ENCODE results near the gene CBL.
"Not testable (repeated sequence)": the region's sequence is repeated elsewhere in the genome, so short reads cannot be mapped to it uniquely, and the experiment has no call there.

Gene CBL

DNA sequence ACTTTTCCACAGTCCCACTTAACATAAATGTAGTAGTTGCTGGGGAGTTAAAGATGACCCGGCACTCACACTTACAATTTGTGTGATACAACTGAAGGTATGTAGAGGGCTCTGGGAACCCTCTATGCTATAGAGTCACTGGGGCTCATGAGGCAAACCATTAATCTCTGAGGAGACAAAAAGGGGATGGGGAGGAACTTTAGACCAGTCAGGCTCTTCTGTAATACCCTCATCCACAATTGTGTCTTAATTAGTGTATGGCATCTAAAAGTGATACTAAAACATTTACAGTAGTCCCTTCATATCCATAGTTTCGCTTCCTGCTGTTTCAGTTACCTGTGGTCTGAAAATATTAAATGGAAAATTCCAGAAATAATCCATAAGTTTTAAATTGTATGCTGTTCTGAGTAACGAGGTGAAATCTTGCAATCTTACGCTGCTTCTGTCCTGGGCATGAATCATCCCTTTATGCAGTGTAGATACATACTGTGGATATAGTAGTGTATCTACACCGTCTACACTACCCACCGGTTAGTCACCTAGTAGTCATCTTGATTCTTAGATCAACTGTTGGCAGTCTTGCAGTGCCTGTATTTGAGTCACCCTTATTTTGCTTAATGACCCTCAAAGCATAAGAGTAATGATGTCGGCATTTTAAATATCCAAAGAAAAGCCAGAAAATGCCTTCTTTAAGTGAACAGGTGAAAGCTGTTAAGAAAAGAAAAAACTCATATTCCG, 12.2 kb downstream of the CBL start:
- no peak for DNase-seq (ENCODE audit: low read depth)

DNA sequence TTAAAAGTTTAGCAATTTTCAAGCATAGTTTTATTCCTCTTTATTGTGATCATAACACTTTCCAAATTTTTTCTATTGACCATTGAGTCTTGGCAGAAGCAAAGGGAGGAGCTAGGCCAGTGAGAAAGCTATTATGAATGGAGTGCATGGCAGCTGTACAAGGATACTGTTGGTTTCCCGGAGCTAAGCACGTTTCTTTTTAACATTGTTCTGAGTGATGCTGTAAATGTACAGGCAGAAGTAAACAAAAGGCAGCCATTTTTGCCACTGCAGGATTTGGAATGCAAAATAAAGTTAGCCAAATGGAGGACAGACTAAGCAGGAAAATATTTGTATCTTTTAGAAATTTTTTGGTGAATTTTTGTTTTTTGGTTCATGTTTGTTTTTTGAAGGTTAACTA, 16.2 kb downstream of the CBL start:
- DNase-seq (ENCODE audit: low read depth): no peak

DNA sequence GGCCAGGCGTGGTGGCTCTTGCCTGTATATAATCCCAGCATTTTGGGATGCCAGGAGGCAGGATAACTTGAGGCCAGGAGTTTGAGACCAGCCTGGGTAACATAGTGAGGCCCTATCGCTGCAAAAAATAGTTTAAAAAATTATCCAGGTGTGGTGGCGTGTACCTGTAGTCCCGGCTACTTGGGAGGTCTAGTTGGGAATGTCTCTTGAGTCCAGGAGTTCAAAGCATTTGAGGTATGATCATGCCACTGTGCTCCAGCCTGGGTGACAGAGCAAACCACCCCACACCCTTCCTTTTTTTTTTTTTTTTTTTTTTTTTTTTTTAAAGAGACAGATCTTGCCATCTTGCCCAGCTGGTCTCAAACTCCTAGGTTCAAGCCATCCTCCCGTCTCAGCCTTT, 16.8 kb downstream of the CBL start:
- DNase-seq (ENCODE audit: low read depth): no peak

DNA sequence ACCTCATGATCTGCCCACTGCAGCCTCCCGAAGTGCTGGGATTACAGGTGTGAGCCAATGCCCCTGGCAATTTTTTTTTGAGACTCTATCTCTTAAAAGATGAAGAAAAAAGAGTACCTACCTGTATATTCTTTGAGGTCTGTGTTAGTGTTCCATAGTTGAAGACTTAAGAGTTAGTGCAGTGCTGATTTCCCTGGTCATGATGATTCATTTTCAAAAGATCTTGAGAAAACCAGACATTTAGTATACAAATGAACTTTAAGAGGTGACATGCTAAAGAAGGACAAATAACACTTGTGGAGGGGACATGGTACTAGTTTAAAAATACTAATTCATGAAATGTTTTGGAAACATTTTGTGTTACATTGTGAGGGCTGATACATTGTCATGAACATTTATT, 17.7 kb downstream of the CBL start:
- DNase-seq (ENCODE audit: low read depth): no peak

DNA sequence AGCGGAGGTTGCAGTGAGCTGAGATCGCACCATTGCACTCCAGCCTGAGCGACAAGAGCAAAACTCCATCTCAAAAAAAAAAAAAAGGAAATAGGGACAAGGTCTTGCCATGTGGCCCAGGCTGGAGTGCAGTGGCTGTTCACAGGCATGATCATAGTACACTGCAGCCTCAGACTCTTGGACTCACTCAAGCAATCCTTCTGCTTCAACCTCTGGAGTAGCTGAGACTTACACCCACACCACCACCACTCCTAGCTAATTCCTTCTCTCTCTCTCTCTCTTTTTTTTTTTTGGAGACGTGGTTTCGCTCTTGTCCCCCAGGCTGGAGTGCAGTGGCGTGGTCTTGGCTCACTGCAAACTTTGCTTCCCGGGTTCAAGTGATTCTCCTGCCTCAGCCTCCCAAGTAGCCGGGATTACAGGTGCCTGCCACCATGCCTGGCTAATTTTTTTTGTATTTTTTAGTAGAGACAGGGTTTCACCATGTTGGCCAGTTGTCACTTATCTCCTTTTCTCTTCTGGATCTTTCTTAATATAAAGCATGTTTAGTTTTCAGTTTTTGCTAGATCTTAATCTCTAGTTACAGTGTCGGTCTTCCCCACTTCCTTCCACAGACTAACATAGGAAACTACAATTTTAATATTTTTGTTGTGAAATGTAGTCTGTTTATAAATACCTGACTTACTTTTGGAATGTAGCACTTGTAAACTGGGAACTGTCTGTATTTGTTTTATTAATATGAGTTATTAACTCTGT, 22.6 kb downstream of the CBL start:
- not testable (repeated sequence) for DNase-seq (ENCODE audit: low read depth)

DNA sequence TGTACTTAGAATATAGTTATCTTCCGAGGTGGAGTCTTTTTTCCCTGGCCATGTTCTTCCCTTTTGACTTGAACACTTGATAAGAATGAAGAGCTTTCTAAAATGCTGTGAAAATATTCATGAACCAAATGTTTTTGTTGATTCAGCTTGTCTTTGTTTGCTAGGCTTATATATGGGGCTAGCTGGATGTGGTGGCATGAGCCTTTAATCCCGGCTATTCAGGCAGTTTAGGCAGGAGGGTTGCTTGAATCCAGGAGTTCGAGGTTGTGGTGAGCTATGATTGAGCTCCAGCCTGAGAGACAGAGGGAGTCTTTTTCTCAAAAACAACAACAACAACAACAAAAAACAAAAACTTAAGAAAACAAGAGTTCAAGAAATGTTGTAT, 23.1 kb downstream of the CBL start:
- no peak for DNase-seq (ENCODE audit: low read depth)

DNA sequence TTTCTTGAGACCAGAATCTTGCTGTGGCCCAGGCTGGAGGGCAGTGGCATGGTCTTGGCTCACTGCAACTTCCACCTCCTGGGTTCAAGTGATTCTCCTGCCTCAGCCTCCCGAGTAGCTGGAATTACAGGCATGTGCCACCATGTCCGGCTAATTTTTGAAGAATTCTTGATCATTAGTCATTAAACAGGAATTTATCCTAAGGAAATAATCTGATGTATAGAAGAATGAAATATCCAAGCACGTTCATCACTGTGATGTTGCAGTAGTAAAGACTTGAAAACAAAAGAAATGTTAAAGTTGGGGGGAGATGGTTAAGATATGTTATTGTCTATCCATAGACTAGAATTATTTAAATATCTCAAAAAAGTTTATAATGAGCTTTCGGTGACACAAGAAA, 23.6 kb downstream of the CBL start:
- no peak for DNase-seq (ENCODE audit: low read depth)

DNA sequence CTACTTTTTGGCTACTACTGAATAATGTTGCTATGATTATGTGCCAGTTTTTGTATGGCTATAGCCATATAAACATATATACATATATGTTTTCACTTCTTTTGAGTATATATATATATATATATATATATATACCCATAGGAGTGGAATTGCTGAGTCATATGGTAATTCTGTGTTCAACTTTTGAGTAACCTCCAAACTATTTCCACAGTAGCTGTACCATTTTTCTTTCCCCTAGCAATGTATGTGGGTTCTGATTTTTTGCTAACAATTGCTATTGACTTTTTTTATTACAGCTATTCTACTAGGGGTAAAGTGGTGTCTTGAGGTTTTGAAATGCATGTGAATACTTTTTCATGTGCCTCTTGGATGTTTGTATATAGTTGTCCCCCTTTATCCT, 30.4 kb downstream of the CBL start:
- DNase-seq (ENCODE audit: low read depth): no peak

DNA sequence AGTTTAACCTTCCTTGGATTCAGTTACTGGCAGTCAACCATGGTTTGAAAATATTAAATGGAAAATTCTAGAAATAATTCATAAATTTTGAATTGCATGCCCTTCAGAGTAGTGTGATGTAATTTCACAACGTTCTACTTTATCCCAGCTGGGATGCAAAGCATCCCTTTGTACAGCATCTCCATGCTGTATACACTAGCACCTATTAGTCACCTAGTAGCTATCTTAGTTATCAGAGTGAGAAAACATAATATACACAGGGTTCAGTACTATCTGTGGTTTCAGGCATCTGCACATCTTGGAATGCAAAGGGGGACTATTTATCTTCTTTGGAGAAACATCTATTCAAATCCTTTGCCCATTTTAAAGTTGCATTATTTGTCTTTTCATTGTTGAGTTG, 30.8 kb downstream of the CBL start:
- DNase-seq (ENCODE audit: low read depth): no peak

DNA sequence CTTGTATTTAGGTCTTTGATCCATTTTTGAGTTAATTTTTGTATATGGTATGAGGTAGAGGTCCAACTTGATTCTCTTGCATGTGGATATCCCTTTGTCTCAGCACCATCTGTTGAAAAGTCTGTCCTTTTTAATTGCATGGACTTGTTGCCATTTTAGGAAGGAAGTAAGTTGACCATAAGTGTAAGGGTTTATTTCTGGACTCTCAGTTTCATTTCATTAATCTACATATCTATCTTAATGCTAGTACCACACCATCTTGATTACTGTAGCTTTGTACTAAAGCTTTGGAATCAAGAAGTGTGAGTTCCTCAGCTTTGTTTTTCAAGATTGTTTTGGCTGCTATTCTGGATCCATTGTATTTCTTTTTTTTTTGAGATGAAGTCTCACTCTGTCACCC, 31.4 kb downstream of the CBL start:
- DNase-seq (ENCODE audit: low read depth): no peak

DNA sequence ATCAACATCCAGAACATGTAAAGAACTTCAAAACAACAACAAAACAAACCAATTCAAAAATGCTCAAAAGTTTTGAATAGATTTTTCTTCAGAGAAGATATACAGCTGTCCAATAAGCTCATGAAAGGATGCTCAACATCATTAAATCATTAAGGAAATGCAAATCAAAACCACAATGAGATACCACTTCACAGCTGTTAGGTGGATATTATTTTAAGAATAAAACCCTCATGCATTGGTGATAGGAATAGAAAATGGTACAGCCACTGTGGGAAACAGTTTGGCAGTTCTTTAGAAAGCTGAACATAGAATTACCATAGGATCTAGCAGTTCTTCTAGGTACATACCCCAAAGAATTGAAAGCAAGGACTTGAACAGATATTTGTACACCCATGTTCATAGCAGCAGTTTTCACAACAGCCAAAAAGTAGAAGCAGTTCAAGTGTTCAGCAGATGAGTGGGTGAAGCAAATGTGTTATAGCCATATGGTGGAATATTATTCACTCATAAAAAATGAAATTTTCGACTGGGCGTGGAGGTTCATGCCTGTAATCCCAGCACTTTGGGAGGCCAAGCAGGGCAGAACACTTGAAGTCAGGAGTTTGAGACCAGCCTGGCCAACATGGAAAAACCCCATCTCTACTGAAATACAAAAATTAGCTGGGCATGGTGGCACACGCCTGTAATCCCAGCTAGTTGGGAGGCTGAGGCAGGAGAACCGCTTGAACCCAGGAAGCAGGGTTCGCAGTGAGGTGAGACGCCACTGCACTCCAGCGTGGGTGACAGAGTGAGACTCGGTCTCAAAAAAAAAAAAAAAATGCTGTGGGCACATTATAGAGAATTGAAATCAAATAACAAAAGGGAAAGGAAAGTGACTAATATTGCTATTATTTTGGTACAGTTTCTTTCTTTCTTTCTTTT, 42.9 kb downstream of the CBL start:
- no peak for DNase-seq (ENCODE audit: low read depth)

DNA sequence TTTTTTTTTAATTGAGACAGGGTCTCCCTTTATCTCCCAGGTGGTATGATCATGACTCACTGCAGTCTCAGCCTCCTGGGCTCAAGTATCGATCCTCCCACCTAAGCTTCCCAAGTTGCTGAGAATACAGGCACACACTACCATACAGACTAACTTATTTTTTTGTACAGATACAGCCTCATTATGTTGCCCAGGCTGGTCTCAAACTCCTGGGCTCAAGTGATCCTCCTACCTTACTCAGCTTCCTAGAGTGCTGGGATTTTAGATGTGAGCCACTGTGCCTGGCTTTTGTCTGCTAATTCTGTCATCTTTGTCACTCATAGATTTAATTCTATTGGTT, 43.5 kb downstream of the CBL start:
- no peak for DNase-seq (ENCODE audit: low read depth)

DNA sequence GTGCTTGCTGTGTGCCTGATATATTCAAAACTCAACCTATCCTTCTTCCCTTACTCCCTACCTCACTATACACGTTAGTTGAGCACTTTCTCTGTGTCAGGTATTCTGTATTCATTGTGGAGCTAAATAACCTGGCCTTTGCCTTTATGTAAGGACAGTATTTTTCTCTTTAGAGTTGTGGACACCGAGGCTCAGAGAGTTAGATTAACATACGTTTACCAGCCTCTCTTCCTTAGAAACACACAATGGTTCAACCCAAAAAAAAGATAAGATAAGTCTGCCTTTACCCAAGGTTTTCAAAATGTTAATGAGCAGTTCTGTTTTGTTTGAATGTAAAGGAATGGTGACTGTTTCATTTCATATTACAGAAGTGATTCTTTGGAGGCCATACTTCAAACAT, 45.0 kb downstream of the CBL start:
- no peak for DNase-seq (ENCODE audit: low read depth)

DNA sequence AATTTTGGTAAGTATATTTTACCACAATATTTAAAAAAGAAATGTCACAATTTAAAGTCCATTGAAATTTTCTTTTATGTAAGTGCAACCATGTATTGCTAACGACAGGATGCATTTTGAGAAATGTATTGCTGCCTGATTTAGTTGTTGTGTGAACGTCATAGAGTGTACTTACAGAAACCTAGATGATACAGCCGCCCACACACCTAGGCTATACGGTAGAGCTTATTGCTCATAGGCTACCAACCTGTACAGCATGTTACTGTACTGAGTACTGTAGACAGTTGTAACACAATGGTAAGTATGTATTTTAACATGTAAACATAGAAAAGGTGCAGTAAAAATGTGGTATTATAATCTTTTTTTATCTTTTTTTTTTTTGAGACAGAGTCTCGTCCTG, 48.1 kb downstream of the CBL start:
- no peak for DNase-seq (ENCODE audit: low read depth)

DNA sequence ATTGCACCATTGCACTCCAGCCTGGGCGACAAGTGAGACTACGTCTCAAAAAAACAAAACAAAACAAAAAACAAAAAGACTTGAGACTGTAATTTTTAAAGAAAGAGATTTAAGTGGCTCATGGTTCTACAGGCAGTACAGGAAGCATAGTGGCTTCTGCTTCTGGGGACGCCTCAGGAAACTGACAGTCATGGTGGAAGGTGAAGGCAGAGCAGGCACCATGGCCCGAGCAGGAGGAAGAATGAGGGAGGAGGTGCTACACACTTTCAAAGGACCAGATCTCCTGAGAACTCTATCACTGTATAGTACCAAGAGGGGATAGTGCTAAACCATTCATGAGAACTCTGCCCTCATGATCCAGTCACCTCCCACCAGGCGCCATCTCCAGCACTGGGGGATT, 52.0 kb downstream of the CBL start:
- DNase-seq (ENCODE audit: low read depth): peak; percentile 5

DNA sequence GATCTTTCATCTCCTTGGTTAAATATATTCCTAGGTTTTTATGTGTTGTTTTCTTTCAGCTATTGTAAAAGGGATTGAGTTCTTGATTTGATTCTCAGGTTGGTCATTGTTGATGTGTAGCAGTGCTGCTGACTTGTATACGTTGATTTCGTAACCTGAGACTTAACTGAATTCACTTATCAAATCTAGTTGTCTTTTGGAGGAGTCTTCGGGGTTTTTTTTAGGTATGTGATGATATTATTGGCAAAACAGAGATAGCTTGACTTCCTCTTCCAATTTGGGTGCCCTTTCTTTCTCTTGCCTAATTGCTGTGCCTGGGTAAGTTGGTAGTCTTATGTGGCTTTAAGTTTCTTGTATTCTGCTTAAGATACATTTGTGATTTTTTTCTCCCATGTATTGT, 52.8 kb downstream of the CBL start:
- no peak for DNase-seq (ENCODE audit: low read depth)

DNA sequence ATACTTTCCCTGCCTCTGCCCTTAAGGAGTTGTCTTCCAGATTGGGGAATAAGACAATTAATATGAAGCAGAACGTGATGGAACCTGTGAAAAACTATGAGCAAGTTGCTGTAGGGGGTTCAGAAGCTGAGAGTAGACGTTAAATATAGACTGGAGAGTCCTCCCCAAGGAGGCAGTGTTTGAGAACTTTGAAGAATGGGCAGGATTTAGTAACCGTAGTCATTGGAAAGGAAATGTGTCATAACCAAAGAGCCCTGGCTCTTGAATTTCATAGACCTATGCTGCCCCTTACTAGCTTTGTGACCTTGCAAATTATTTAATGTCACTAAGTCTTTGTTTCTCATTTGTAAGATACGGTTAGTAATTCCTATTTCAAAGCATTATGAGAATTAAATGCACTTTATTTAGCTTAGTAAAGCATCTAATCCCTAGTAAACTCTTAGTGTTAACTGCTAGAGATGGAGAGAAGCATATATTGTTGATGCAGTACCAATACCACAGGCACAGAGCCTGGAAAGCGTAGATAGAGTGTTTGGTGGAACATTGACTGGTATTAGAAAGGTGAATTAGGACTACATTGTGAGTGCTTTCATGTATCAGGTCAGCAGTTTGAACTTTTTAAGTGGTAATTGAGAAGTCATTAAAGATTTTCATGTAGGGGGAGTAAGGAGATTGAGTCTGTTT, 56.7 kb downstream of the CBL start:
- DNase-seq (ENCODE audit: low read depth): no peak

DNA sequence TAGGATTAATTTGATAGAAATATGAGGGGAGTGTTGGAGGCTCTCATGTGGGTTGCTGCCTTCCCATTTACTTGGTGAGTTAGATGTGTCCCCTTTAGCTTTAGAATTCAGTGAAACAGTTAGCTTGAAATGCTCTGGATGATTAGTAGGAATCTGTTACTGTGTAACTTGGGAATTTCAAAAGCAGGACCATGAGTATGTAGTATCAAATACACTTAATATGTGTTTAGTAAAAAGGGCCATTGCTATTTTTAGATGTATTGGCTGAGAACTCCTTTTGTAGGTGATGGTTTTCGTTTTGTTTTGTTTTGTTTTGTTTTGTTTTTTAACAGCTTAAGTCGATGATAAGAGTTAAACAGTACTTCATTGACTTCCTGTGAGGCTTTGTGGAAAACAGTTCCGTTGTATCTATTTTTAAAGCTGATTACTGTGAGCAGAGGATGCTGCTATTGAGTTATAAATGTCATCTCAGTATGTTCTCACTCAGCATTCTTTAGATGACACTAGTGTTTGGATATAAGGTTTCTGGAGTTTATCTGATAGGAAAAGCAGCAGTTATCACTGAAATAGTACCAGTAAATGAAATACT, 57.3 kb downstream of the CBL start:
- DNase-seq (ENCODE audit: low read depth): no peak

DNA sequence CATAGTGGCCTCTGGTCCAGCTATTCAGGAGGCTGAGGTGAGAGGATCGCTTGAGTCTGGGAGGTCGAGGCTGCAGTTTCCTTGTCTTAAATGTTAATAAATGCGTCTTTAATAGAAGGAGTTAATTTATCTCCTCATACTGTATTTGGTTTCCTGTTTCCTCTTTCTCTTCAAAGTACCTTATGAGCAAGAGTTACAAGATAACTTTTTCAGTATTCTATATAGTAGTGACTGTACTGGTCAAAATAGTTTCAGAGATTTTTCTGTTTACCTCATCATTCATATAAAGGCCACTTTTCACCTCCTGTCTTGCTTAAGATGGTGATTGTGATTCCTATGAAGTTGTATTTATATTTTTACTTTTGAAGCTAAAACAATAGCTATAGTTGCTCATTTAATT, 59.9 kb downstream of the CBL start:
- no peak for DNase-seq (ENCODE audit: low read depth)

DNA sequence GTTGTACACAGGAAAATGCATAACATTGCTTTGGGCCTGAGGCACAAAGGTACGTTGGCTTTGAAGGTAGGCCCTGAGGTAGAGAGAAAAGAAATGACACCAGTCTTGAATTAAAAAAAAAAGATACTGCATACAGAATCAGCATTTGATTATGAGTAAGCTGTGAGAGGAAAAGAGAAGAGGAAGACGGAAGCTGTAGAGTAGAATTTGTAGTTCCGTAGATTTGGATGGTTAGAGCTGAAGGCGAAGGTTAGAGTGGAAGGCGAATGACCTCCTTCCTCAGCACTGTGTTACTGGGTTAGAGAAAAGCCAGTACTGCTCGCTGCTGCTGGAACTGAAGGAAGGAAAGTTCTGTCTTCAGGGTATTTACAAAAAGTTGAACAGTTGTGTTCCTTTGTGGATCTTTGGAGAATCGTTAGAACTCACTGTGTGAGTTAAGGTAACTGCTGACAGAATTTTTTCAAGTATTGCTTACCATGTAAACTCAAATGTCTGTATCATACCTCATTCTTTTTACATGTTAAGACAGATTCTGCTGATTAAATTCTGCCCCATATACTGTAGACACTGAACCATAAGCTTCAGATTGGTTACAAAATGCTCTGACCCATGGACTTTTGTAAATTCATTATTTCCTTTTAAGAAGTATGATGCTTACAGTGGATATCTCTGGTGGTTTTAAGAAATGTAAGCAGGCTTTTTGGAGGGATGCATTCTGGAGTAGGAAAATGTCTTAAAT, 60.5 kb downstream of the CBL start:
- no peak for DNase-seq (ENCODE audit: low read depth)

DNA sequence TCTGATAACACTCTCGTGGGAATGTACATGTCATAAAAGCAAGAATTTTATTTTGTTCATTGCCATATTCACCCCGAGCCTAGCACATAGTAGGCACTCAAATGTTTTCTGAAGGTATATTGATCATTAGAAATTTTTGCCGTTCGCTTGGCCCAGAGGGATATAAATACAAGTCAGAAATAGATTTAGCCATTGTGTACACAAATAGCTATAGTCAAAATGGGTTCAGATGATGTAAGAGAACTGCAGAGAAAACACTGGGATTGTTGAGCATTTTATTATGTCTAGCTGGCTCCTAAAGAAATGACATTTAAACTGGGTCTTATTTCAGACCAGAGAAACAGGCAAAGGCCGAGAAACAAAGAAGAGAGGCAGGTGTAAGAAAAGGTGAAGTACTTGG, 61.5 kb downstream of the CBL start:
- no peak for DNase-seq (ENCODE audit: low read depth)
